Measurements from ENCODE around the gene KLHL26. TPM values are rescaled to one million over a fixed set of nuclear protein-coding genes. Genes with fewer than 3 reads are reported as not detected.

KLHL26 gene
- total and polyA plus RNA-seq, 2 of the 13 experiments (the other 11 are each of a cell fraction or from before 2014, with no cell fraction given), result 1.5 to 1.7 TPM

DNA sequence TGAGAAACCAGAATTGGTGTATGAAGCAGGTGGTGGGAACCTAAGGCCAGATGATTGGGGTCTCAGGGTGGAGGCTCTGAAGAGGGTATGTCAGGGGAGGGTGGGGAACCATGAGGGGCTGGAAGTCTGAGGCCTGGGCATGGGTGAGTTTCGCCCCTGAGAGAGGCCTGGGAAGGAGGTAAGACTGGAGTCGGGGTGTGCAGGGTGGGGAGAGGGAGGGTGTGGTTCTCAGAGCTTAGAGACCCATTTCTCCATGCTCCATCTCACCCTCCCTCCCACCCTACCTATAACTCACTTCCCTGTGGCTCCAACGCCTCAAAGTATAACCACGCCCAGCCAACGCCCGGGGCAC, 1.0 kb upstream of the KLHL26 start:
- no peaks in the 10 kb centered on the region for H3K36me3 ChIP-seq (replicated peaks in 1 of 2; ENCODE audit: control insufficient read depth in 1 of 2, insufficient read depth in 2 of 2, low read length in 2 of 2)
- H4K20me1 ChIP-seq (ENCODE audit: insufficient read depth, low read length), result no peaks in the 10 kb centered on the region
- in situ Hi-C loops (cut with HindIII; ENCODE audit: extremely low pct_ligation_motif_present, low pct_unique_long_range_greater_than_20kb), result no loop called here
- H3K9ac ChIP-seq (ENCODE audit: insufficient read depth, low read depth, low read length), result no peak overlapping the region
- no peak overlapping the region for H2AFZ ChIP-seq (ENCODE audit: low read length)
- CTCF ChIA-PET (ENCODE audit: low intra/inter-chr PET ratio, low total read pairs), result interaction anchor here (1.0 kb wide), 1 partner anchor 116 kb away, joined by 3 read pairs; no protein-coding TSS in a partner anchor
- no peak; the same call in 2 of the 3 replicates for ATAC-seq
- no peak for TF ChIP-seq THAP7 (CRISPR knock-in tag; IDR thresholded peaks at IDR 0.05)
- TF ChIP-seq, protein P1, sequence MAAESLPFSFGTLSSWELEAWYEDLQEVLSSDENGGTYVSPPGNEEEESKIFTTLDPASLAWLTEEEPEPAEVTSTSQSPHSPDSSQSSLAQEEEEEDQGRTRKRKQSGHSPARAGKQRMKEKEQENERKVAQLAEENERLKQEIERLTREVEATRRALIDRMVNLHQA (CRISPR knock-in tag; IDR thresholded peaks at IDR 0.05), result no peak
- TF ChIP-seq, protein P2, sequence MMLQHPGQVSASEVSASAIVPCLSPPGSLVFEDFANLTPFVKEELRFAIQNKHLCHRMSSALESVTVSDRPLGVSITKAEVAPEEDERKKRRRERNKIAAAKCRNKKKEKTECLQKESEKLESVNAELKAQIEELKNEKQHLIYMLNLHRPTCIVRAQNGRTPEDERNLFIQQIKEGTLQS (CRISPR knock-in tag; IDR thresholded peaks at IDR 0.05), result no peak
- TF ChIP-seq, protein P3, sequence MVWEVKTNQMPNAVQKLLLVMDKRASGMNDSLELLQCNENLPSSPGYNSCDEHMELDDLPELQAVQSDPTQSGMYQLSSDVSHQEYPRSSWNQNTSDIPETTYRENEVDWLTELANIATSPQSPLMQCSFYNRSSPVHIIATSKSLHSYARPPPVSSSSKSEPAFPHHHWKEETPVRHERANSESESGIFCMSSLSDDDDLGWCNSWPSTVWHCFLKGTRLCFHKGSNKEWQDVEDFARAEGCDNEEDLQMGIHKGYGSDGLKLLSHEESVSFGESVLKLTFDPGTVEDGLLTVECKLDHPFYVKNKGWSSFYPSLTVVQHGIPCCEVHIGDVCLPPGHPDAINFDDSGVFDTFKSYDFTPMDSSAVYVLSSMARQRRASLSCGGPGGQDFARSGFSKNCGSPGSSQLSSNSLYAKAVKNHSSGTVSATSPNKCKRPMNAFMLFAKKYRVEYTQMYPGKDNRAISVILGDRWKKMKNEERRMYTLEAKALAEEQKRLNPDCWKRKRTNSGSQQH (CRISPR knock-in tag; IDR thresholded peaks at IDR 0.05; ENCODE audit: low read depth), result no peak
- TF ChIP-seq ERF (CRISPR knock-in tag; IDR thresholded peaks at IDR 0.05), result no peak
- TF ChIP-seq ZXDC (CRISPR knock-in tag; IDR thresholded peaks at IDR 0.05), result no peak
- TF ChIP-seq AGO2 (optimal IDR thresholded peaks at IDR 0.05; ENCODE audit: low read depth, low read length), result no peak
- TF ChIP-seq CERS6 (CRISPR knock-in tag; IDR thresholded peaks at IDR 0.05), result no peak
- WGBS (ENCODE audit: low lambda C conversion rate), result 8% methylated on average over 5 of the region's 6 CpGs
- peaks cover 8% of the 10 kb centered on the region for H3K79me2 ChIP-seq (ENCODE audit: insufficient read depth, low read length)
- H3K9me3 ChIP-seq (ENCODE audit: low read length), result no peaks in the 10 kb centered on the region
- POLR2A ChIA-PET, result interaction anchor here (0.7 kb wide), 1 partner anchor 158 kb away, joined by 3 read pairs; no protein-coding TSS in a partner anchor
- no peak overlapping the region for H3K27ac ChIP-seq (ENCODE audit: extremely low read length, insufficient read depth, low read length)
- FAIRE-seq, result no peak
- peak overlapping the region in 1 of 3 experiments; percentile 84; a peak in 2 of 6 replicates for H3K4me3 ChIP-seq (replicated peaks in 1 of 3; ENCODE audit: insufficient read depth in 1 of 3, low read depth in 2 of 3, low read length in 3 of 3)
- no peak for DNase-seq (ENCODE audit: low spot score)
- intact Hi-C loops (cut with micrococcal nuclease; ENCODE audit: unreplicated experiment), result no loop called here
- H3K4me1 ChIP-seq (ENCODE audit: insufficient read depth, low read length), result peaks cover 40% of the 10 kb centered on the region
- no TSS peak for BruUV-seq (replicated peaks)
- peak overlapping the region; percentile 53; the same call in 1 of the 2 replicates for H3K4me2 ChIP-seq (ENCODE audit: low read depth, low read length)
- peaks cover 0 to 6% of the 10 kb centered on the region in 2 experiments; a peak in 1 of 5 replicates for H3K27me3 ChIP-seq (ENCODE audit: control insufficient read depth in 1 of 2, insufficient read depth in 2 of 2, low read length in 2 of 2)
